Neuronal stem cell (in vitro differentiated cells): ENCODE data around the gene MYBPC2.
A peak's percentile ranks its signal among the peaks of the same experiment; 100 is the strongest.

Experiments used
- DNase-seq: peaks from one replicate; pipeline ENCODE4 v3.0.0-alpha.2; 2013; ENCODE audit warnings: low spot score
- H2AFZ ChIP-seq: one replicate; pipeline ENCODE4 v1.6.1; 2013; ENCODE audit warnings: mild to moderate bottlenecking, low read length, inconsistent platforms
- H2AK5ac ChIP-seq: 2 replicates; pipeline ENCODE4 v1.6.1; 2013; ENCODE audit warnings: low read depth, mild to moderate bottlenecking, inconsistent platforms, low read length, moderate library complexity, mixed read lengths
- H2BK120ac ChIP-seq: 2 replicates; pipeline ENCODE4 v1.6.1; 2013; ENCODE audit warnings: low read depth, mild to moderate bottlenecking, inconsistent platforms, low read length, moderate library complexity, mixed read lengths
- H2BK12ac ChIP-seq: one replicate; pipeline ENCODE4 v1.6.1; 2013; ENCODE audit warnings: low read length, inconsistent platforms
- H2BK15ac ChIP-seq: 2 replicates; pipeline ENCODE4 v1.6.1; 2013; ENCODE audit warnings: mild to moderate bottlenecking, low read length, inconsistent platforms, mixed read lengths
- H2BK5ac ChIP-seq: one replicate; pipeline ENCODE4 v1.6.1; 2013; ENCODE audit warnings: inconsistent platforms, mild to moderate bottlenecking, low read length, moderate library complexity
- H3K14ac ChIP-seq: one replicate; pipeline ENCODE4 v1.6.1; 2013; ENCODE audit warnings: low read length, inconsistent platforms
- H3K18ac ChIP-seq: 2 replicates; pipeline ENCODE4 v1.6.1; 2013; ENCODE audit warnings: low read length, inconsistent platforms
- H3K23ac ChIP-seq: 2 replicates; pipeline ENCODE4 v1.6.1; 2013; ENCODE audit warnings: low read depth, mild to moderate bottlenecking, mixed read lengths, low read length, inconsistent platforms; ENCODE audit not compliant: poor library complexity
- H3K27ac ChIP-seq: replicated peaks from 3 replicates; pipeline ENCODE4 v1.5.1; 2013; ENCODE audit warnings: low read length, inconsistent platforms
- H3K27me3 ChIP-seq, 3 experiments: 2 replicates each; pipeline ENCODE4 v1.6.1; 2013; ENCODE audit warnings: low read length in 3 of 3, mild to moderate bottlenecking in 2 of 3, inconsistent platforms in 1 of 3, low read depth in 1 of 3, mixed read lengths in 1 of 3, moderate library complexity in 1 of 3; ENCODE audit not compliant: control insufficient read depth in 3 of 3, insufficient read depth in 3 of 3
- H3K36me3 ChIP-seq, 2 donors: replicated peaks in 1 of 2; 2 replicates each; pipeline ENCODE4 v1.6.1; 2013; ENCODE audit warnings: low read length in 2 of 2; ENCODE audit not compliant: control insufficient read depth in 2 of 2, insufficient read depth in 2 of 2
- H3K4ac ChIP-seq: 2 replicates; pipeline ENCODE4 v1.6.1; 2013; ENCODE audit warnings: inconsistent platforms, mild to moderate bottlenecking, low read length, moderate library complexity
- H3K4me1 ChIP-seq, 2 donors: 1 replicate in 1 of 2; 2 replicates in 1 of 2; pipeline ENCODE4 v1.6.1; 2013; ENCODE audit warnings: low read length in 2 of 2, low read depth in 1 of 2; ENCODE audit not compliant: control insufficient read depth in 2 of 2, insufficient read depth in 1 of 2
- H3K4me2 ChIP-seq: one replicate; pipeline ENCODE4 v1.6.1; 2013; ENCODE audit warnings: mild to moderate bottlenecking, low read length, inconsistent platforms; ENCODE audit not compliant: insufficient read depth, poor library complexity, severe bottlenecking
- H3K4me3 ChIP-seq, 2 donors: 2 replicates each; pipeline ENCODE4 v1.5.1; 2013; ENCODE audit warnings: low read length in 2 of 2, mild to moderate bottlenecking in 2 of 2, inconsistent platforms in 1 of 2, moderate library complexity in 1 of 2
- H3K79me1 ChIP-seq: one replicate; pipeline ENCODE4 v1.6.1; 2013; ENCODE audit warnings: low read depth, mild to moderate bottlenecking, inconsistent platforms, low read length, moderate library complexity
- H3K9ac ChIP-seq: one replicate; pipeline ENCODE4 v1.6.1; 2013; ENCODE audit warnings: mild to moderate bottlenecking, low read depth, low read length, inconsistent platforms; ENCODE audit not compliant: poor library complexity
- H3K9me3 ChIP-seq, 2 donors: replicated peaks in 1 of 2; 2 replicates each; pipeline versions ENCODE3 to v1.6.1; 2013; ENCODE audit warnings: low read length in 2 of 2, mild to moderate bottlenecking in 2 of 2, inconsistent platforms in 1 of 2, low read depth in 1 of 2, mixed read lengths in 1 of 2, moderate library complexity in 1 of 2; ENCODE audit not compliant: control insufficient read depth in 2 of 2, insufficient read depth in 1 of 2
- H4K8ac ChIP-seq: one replicate; pipeline ENCODE4 v1.6.1; 2013; ENCODE audit warnings: low read depth, mild to moderate bottlenecking, inconsistent platforms, low read length, moderate library complexity
- H4K91ac ChIP-seq: one replicate; pipeline ENCODE4 v1.6.1; 2013; ENCODE audit warnings: low read length, low read depth, mild to moderate bottlenecking, inconsistent platforms; ENCODE audit not compliant: poor library complexity
- WGBS, 2 donors: extraction: QIAGEN DNeasy Blood & Tissue Kit; methylation state at CpG; one replicate each; pipeline ENCODE4 v1.1.7; 2013; ENCODE audit warnings: missing lambda C conversion rate in 2 of 2, mixed read lengths in 1 of 2; ENCODE audit not compliant: insufficient read length in 2 of 2, insufficient replicate concordance in 1 of 2; ENCODE audit errors: extremely low coverage in 2 of 2; 5-methylcytosine and 5-hydroxymethylcytosine counted together

Gene MYBPC2

DNA sequence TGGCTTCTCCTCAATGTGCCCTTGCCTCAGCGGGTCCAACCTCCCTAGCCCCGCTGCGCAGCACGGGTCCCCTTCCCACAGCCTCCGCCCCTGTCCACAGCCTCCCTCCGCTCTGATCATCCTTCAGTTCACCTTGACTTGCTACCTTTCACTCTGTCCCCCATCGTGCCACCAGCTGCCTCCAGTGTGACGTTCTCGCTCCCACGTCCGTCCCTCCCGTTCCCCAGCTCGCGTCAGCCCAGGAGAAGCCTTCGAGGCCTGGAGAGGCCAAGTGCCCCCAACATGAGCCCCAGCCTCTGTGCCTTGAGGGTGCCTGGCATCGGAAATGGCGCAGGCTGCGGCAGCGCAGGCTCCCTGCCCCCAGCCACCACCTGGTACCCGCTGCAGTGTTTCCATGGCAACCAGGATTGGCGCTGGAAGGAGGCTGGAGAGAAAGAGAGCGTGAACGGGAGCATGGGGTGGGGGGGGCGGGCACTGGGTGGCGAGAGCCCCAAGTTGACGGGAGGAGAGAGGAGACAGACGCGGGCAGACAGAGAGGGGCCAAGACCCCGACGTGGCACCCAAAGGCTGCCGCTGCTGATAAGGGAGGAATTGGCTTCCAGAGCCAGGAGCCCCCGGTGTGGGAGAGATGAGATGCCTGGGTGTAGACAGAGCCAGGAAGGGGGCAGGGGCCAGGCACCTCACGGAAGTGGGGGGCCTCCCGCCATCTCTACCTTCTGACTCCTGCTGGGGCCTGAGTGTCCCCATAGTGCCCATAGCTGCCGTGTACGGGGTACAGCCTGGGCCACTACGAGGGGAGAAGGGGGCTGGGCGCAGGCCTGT lies 81.9 kb downstream of the MYBPC2 start:
- no peak overlapping the region for H4K91ac ChIP-seq
- H3K4me3 ChIP-seq = no peak overlapping the region
- H3K9ac ChIP-seq = peak overlapping the region; percentile 70
- H3K79me1 ChIP-seq = peaks cover 15% of the 10 kb centered on the region
- peak overlapping the region; percentile 61 for H2BK120ac ChIP-seq
- no peak for DNase-seq
- H3K9me3 ChIP-seq = peaks cover 0 to 9% of the 10 kb centered on the region in 2 donors
- peak overlapping the region; percentile 58 for H2BK12ac ChIP-seq
- peak overlapping the region; percentile 48 for H4K8ac ChIP-seq
- H3K23ac ChIP-seq = peak overlapping the region; percentile 85
- no peak overlapping the region for H3K4ac ChIP-seq
- peak overlapping the region; percentile 66 for H2BK5ac ChIP-seq
- H3K18ac ChIP-seq = peak overlapping the region; percentile 94
- H3K27ac ChIP-seq = peak overlapping the region; percentile 10
- no peak overlapping the region for H3K4me2 ChIP-seq
- H3K27me3 ChIP-seq = no peaks in the 10 kb centered on the region
- no peak overlapping the region for H2BK15ac ChIP-seq
- H2AFZ ChIP-seq = no peak overlapping the region
- peaks cover 26 to 37% of the 10 kb centered on the region in 2 donors for H3K4me1 ChIP-seq
- peaks cover 23 to 37% of the 10 kb centered on the region in 2 donors for H3K36me3 ChIP-seq
- H3K14ac ChIP-seq = peak overlapping the region; percentile 75
- peak overlapping the region; percentile 94 for H2AK5ac ChIP-seq
- no CpG with 5 or more reads among the region's 38 CpGs for WGBS, 2 donors

DNA sequence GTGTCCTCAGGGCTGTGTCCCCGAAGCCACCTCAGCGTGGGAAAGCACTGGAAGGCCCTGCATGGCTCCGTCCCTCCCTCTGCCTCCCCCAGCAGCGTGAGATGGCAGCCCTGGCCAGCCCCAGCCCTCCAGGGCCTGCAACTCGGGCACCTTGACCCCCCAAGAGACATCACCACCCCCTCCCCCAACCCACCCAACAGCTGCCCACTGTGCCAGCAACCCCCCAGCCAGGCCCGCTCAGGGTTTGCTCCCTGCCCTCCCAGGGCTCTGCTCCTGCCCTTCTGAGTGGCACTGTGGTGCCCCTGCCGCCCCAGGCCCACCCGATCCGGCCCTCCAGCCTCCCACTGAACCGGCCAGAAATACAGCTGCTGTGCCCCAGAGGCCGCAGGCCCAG lies 82.5 kb downstream of the MYBPC2 start:
- no peak overlapping the region for H3K4ac ChIP-seq
- H2BK120ac ChIP-seq = peak overlapping the region; percentile 47
- H4K8ac ChIP-seq = no peak overlapping the region
- no CpG with 5 or more reads among the region's 11 CpGs for WGBS, 2 donors
- peak overlapping the region; percentile 71 for H3K18ac ChIP-seq
- peak overlapping the region; percentile 65 for H3K23ac ChIP-seq
- peaks cover 23 to 33% of the 10 kb centered on the region in 2 donors for H3K4me1 ChIP-seq
- H3K36me3 ChIP-seq = peaks cover 25 to 40% of the 10 kb centered on the region in 2 donors
- no peak overlapping the region for H4K91ac ChIP-seq
- no peak overlapping the region for H2AFZ ChIP-seq
- no peak overlapping the region for H2BK15ac ChIP-seq
- H3K9ac ChIP-seq = peak overlapping the region; percentile 70
- peaks cover 15% of the 10 kb centered on the region for H3K79me1 ChIP-seq
- no peak overlapping the region for H2BK12ac ChIP-seq
- no peak for DNase-seq
- H3K14ac ChIP-seq = peak overlapping the region; percentile 21
- no peak overlapping the region for H2AK5ac ChIP-seq
- H3K4me2 ChIP-seq = no peak overlapping the region
- H3K9me3 ChIP-seq = peaks cover 0 to 9% of the 10 kb centered on the region in 2 donors
- H3K27ac ChIP-seq = no peak overlapping the region
- peak overlapping the region; percentile 24 for H2BK5ac ChIP-seq
- H3K4me3 ChIP-seq = no peak overlapping the region
- no peaks in the 10 kb centered on the region for H3K27me3 ChIP-seq
